ENCODE data around the gene CNTNAP2. TPM values are rescaled to one million over a fixed set of nuclear protein-coding genes. Genes with fewer than 3 reads are reported as not detected.

Gene CNTNAP2
- total and polyA plus RNA-seq, 2 of the 4 experiments (the other 2 are of a cell fraction): not detected

GRCh38 chr7:148397551-148397950, 2280.9 kb downstream of the CNTNAP2 start:
- Histone ChIP-seq H3K27ac (ENCODE audit: insufficient read depth, low read length) (no peak overlapping the region), H2BK20ac (ENCODE audit: low read depth, low read length) (no peak overlapping the region), H2AK5ac (ENCODE audit: low read depth, low read length) (no peak overlapping the region), H3K9me3 (ENCODE audit: control insufficient read depth, insufficient read depth, low read length) (peaks cover 17% of the 10 kb centered on the region), H4K20me1 (ENCODE audit: insufficient read depth, low read length) (no peaks in the 10 kb centered on the region), H3K4me3 (ENCODE audit: insufficient read depth, low read depth, low read length) (no peak overlapping the region), H4K91ac (ENCODE audit: insufficient read depth, low read depth, low read length) (no peak overlapping the region), H3K4ac (ENCODE audit: low read depth, low read length) (no peak overlapping the region), H3K9ac (ENCODE audit: low read depth, low read length) (no peak overlapping the region), H3K14ac (replicated peaks; ENCODE audit: low read depth, low read length) (no peak overlapping the region), H3K23ac (ENCODE audit: low read depth, low read length) (no peak overlapping the region), H3K18ac (ENCODE audit: low read depth, low read length) (no peak overlapping the region), H3K4me2 (ENCODE audit: low read depth, low read length) (no peak overlapping the region), H4K8ac (ENCODE audit: low read depth in 2 of 2, low read length in 2 of 2) (no peak overlapping the region), H4K5ac (ENCODE audit: low read depth, low read length) (no peak overlapping the region), H2BK15ac (ENCODE audit: low read depth, low read length) (no peak overlapping the region), H2AFZ (replicated peaks; ENCODE audit: low read length, poor library complexity) (no peak overlapping the region), H3K27me3 (ENCODE audit: control insufficient read depth, insufficient read depth, low read length) (no peaks in the 10 kb centered on the region), H3K4me1 (ENCODE audit: control insufficient read depth, insufficient read depth, low read length) (no peaks in the 10 kb centered on the region), H3K56ac (ENCODE audit: extremely low read depth, insufficient read depth, low read length) (no peak overlapping the region), H2BK120ac (ENCODE audit: low read depth, low read length) (no peak overlapping the region), H3K36me3 (ENCODE audit: control insufficient read depth, insufficient read depth, low read length) (no peaks in the 10 kb centered on the region), H2BK5ac (ENCODE audit: low read depth, low read length, poor library complexity, severe bottlenecking) (no peak overlapping the region), H3K79me1 (ENCODE audit: low read depth in 1 of 2, low read length in 2 of 2) (no peaks in the 10 kb centered on the region), H2AK9ac (replicated peaks; ENCODE audit: low read depth, low read length, poor library complexity) (no peak overlapping the region), H3K9me1 (ENCODE audit: insufficient read depth, low read length) (no peaks in the 10 kb centered on the region)
- in situ Hi-C loops (cut with MboI; ENCODE audit: low sequenced_read_pairs): no loop called here
- ATAC-seq (ENCODE audit: low read depth) (no peak), DNase-seq (no peak)
- WGBS, 2 experiments (ENCODE audit: extremely low coverage in 2 of 2, insufficient read length in 1 of 2): no CpG with 5 or more reads among the region's 4 CpGs
- intact Hi-C loops (cut with micrococcal nuclease): no loop called here
- TF ChIP-seq MAZ (IDR thresholded peaks at IDR 0.05; ENCODE audit: borderline replicate concordance, low read depth, low read length): no peak
- TF ChIP-seq MXI1 (IDR thresholded peaks at IDR 0.05; ENCODE audit: borderline replicate concordance, low read depth, low read length): no peak
- no peak for TF ChIP-seq SMC3 (IDR thresholded peaks at IDR 0.05; ENCODE audit: low read depth, low read length)
- TF ChIP-seq NFE2L2 (IDR thresholded peaks at IDR 0.05; ENCODE audit: low read depth, low read length): no peak
- ChIA-PET POLR2A (ENCODE audit: unreplicated experiment) (no interaction called here), CTCF (no interaction called here)
- dilution Hi-C loops (cut with HindIII; ENCODE audit: low sequenced_read_pairs, unreplicated experiment): no loop called here
- no TSS peak for BruUV-seq (replicated peaks)
